Measurements from ENCODE around the gene NDC1.
"Not testable (repeated sequence)": the region's sequence is repeated elsewhere in the genome, so short reads cannot be mapped to it uniquely, and the experiment has no call there.

NDC1 gene

DNA sequence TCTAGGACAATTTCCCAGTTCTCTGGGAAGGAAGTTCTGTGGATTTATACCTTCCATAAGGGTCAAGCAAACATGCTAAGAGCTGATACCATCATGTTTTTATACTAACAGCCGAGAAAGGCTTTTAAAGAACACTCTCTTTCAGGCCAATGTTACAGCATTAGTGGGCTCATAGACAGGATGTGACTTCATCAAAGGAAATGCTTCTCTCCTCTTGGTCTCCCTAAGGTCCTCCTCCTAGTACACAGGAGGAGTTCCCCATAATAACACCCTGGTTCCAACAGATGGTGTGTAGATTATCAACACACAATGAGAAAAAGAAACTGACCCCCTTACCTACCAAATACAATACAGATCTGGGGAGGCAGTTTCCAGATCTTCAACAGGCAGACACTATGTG is 72.4 kb downstream of the NDC1 start:
- DNase-seq (ENCODE audit: low spot score), result peak; percentile 32

DNA sequence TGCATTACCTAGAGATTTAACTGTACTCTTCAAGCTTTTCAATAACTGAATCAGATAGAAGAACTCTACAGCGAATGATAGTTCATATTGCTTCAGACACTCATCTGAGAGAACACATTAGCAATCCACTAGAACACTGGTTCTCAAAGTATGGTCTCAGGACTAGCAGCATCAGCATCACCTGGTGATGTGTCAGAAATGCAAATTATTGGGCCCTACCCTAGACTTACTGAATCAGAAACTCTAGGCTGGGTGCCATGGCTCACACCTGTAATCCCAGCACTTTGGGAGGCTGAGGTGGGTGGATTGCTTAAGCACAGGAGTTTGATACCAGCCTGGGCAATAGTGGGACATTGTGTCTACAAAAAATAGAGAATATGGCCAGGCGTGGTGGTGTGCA is 74.2 kb downstream of the NDC1 start:
- DNase-seq (ENCODE audit: low spot score), result no peak

DNA sequence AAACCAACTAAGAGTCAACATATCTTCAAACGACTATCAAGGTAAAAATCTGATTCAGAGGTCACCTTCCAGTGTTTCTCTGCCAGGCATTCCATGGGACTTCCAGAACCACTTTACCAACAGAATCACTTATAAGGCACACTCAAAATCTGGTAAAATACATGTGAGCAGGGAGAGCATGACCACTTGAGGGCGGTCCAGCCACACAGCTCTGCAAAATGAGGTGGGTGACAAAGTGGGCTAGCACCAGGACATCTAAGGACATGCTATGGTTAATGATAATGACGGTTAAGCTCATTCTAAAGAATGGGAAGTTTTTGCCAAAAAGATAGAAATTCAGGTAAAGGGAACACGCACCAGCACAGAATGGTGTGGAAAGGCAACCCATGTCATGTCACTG is 74.6 kb downstream of the NDC1 start:
- no peak for DNase-seq (ENCODE audit: low spot score)

DNA sequence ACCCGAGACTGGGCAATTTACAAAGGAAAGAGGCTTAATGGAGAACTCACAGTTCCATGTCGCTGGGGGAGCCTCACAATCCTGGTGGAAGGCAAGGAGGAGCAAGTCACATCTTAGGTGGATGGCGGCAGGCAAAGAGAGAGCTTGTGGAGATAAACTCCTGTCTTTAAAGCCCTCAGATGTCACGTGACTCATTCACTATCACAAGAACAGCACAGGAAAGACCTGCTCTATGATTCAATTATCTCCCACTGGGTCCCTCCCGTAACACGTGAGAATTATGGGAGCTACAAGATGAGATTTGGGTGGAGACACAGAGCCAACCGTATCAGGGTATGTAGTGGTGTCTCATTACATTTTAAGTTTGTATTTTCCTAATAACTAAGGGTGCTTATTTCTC is 77.6 kb downstream of the NDC1 start:
- DNase-seq (ENCODE audit: low spot score), result not testable (repeated sequence)

DNA sequence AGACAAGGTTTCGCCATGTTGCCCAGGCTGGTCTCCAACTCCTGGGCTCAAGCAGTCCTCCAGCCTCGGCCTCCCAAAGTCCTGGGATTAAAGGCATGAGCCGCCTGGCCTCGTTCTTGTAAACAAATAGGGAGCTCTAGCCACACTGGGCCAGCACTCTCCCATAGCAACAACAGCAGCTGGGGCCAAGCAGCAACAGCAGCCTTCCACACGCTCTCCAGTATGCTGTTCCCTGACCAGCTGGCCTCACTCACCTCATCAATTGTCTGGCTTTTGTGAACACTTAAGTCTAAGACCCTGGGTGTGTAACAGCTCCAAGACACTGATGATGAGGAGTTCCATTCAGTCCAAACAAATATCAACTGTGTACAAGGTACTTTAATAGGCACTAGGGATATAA is 82.2 kb downstream of the NDC1 start:
- DNase-seq (ENCODE audit: low spot score), result no peak

DNA sequence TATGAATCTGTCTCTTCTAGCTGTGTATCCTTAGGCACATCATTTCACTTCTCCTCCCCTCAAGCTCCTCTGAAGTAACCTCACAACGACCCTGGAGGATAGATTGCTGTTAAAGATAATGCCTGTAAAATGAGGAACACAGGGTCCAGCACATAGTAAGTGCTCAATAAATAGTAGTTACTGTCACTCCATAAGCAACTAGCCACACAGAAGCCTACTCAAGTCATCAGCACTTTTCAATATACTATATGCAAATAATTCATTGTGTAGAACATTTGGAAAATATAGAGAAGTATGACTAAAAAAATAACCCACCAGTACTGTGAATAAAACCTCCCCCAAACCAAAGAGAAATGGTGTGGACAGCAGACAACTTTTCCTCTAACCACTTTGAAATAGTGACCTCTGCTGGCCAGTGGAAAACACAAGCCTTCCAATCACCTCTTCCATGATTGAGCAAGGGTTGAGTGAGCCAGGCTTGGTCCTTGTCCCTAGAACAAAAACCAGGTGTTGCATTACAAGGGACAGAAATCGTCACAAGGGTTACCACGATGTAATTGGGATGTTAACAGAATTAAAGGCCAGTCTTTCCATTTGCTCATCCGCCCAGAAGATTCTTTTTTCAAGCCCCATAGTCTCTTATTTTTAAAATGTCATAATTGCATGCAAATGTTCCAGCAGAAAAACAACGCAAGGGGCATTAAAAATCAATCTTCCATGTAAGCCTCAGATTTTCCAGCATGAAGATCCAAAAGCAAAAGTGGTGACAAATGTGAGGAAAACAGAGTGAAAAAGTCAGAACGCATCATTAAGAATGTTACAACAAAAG is 83.4 kb downstream of the NDC1 start:
- DNase-seq (ENCODE audit: low spot score), result peak; percentile 80

DNA sequence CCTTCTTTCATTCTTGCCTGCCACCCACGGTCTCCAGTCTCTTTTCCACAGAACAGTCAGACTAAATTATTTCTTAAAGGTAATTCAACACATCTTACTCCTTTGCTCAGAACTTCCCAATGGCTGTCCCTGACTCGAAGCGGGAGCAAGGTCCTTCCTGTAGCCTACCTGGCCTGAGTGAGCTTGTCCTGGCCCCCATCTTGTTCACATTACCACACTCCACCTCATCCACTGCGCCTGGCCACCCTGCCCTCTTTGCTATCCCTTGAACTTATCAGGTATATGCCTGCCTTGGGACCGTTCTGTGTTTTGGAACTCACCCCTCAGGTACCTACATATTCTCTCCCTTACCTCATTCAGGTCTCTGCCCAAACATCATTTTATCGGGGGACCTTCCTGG is 85.8 kb downstream of the NDC1 start:
- DNase-seq (ENCODE audit: low spot score), result no peak

DNA sequence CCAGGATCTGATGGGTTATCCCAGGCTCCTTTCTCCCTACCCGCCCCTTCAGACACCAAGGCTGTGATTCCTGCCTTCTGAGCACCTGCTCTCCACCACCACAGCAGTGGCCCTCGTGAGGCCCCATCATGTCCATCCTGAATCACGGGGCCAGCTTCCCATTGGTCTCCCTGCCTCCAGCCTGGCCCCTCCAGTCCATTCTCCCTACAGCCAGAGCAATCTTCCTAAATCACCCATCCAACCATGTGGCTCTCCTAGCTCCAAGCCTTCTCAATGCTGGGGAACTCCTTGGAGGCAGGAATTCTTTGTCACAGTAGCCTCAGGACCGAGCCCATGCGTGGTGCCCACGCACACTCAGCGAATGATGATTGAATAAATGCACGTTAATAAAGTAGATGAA is 90.3 kb downstream of the NDC1 start:
- DNase-seq (ENCODE audit: low spot score), result no peak

DNA sequence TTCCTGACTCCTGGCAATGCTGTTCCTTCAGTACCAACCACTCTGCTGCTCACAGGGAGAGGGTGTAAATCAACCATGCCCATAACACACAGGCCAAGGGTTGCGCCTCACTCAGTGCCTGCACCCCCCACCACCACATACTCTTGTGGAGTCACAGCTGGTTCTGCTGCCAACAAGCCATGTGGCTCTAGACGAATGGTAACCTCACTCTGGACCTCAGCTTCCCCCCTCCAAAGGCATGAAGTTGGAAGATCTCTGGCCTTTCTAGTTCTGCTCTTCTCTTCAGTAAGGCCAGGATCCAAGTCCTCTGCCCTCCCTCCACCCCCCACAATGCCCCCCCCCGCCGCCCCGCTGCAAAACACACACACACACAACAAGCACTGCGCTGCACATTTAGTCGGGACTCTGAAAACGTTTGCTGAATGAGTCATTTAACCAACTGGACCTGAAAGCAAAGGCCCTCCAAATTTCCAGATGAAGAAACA is 97.4 kb downstream of the NDC1 start:
- DNase-seq (ENCODE audit: low spot score), result no peak

DNA sequence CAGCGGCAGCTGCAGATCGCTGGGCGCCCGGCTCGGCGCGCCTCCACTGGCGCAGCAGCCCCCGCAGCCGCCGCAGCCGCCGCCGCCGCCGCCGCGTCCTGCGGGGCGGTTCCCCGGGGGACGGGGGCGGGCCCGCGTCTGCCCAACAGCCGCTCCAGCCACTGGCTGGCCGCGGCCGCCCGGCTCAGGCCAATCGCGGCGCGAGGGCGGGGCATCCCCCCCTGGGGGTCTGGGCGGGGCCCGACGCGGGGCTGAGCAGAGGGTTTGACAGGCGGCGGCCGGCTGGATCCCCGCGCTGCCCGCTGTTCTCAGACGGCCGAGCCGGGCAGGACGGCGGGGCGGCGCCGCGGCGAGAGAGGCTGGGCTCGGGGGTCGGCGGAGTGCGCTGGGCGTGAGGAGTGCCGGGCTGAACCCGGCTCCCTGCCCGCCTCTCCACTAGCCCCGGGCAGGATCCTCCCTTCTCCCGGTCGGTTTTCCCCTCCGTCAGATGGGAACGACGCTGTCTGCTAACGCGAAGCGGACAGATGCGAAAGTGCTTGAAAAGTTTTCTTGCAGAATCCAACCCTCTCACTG is 98.9 kb downstream of the NDC1 start, which contains the start of gene GLIS1:
Gene GLIS1 (minus strand): TSS at position 56 of the 573 bp plus-strand sequence. CDS start 1,100 bp downstream, outside the sequence.
- DNase-seq (ENCODE audit: low spot score), result peak; percentile 100

DNA sequence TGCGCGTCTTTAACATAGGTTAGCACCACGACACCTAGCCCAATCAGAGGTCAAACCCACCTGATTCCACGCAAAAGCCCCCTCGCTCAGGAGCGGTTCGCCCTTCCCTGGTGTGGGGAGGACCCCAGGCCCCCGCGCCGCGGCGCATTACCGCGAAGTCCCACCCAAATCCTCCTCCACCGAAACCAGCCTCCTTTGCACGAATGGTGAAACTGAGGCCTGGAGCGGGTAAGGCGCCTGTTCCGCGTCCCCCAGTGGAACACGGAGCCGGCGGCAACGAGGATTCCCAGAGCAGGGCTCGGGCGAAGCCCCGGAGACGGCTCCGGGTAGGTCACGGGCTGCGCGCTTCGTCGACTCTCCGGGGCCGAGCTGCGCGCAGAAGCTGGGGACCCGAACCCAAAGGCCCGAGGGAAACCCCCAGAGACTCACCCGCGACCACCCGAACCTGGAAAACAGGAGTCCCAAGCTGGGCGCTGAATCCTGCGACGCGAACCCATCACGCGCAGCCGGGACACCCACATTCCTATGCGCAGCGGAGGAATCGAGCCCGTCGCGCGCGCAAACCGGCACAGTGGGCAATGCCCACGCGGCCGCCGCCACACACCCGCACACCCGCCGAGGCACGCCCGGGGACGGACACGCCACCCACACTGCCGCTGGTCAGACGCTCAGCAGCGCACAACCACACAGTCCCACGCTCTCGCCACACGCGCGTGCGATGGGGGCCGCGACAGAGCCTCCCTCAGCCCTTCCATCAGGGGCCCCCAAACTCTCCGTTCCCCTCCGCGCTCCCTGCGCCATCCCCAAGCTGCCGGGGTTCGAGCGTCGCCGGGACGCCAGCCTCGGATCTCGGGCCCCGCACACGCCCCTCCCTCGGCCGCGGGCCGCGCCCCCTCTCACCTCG is 99.6 kb downstream of the NDC1 start:
- DNase-seq (ENCODE audit: low spot score), result peak; percentile 24

DNA sequence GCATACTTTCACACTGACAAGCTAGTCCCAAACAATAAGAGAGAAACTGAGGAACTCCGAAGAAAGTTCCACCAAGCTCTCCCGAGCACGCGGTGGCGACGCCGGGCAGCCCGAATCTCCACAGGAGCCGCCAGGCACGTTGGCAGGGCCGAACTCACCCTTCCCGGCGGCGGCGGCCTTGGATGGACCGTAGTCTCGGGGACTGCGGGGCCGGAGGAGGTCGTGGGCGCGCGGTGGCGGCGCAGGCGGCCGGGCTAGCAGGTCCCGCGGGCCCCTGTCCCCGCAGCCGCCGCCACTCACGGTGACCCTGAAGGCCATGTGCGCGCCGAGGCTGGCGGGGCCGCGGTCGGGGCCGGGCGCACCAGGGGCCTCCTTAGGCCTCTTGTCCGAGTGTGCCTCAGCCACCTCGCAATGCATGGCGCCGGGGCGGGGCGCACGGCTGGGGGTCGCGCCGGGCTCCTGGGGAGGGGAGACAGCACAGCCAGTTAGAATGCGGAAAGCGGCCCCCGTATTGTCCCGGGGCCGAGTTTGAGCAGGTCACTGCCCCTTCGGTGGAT is 100.4 kb downstream of the NDC1 start:
- no peak for DNase-seq (ENCODE audit: low spot score)

DNA sequence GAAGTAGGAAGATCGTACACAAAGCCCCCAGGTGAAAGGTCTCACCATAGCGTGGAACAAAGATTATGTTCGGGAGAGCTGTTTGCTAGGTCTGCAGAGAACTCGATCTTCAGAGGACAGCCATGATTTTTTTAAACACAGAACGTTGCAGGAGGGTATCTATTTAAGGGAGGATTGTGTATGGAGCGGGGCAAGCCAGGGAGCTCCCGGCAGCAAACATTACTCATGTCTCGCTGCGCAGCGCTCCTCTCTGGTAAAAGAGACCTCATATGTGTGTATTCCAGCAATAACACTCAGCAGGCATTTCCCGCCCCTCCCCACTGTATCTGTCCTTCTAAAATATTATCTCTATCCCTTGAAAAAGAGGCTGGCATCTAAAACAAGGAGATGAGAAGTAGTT is 101.8 kb downstream of the NDC1 start:
- no peak for DNase-seq (ENCODE audit: low spot score)

DNA sequence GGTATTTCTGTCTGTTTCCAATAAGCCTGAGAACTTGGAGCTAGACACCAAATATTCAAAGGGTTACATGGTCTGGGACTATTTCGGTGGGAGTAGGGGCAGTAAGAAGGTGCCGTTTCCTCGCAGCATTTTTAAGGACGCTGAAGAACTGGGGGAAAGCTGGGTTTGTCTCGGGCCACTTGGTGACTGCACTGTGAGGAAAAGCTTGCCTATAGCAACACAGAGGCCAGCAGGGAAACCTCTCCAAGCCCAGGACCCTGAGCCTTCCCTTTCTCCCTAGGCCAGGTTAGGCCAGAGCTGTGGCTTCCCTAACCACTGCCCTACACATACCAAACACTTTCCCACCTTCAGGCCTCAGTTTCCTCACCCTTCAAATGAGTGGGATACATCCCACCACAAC is 102.4 kb downstream of the NDC1 start:
- no peak for DNase-seq (ENCODE audit: low spot score)

DNA sequence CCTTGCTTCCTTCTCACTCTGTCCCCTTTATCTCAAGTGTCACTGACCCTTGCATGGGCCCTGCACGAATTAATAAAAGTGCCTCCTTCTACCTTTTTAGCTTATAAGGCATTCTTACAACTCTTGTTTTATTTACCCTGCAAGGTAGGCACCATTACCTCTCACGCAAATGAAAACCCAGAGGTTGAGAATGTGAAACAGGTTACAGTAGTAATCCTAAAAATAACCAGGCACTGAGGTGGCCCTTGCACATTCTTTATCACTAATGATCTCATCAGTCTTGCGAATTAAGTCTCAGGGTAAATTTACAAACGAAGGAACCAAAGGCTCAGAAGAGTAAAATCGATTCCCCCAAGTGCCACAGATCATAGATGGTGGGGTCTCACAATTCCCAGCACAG is 102.8 kb downstream of the NDC1 start:
- no peak for DNase-seq (ENCODE audit: low spot score)

DNA sequence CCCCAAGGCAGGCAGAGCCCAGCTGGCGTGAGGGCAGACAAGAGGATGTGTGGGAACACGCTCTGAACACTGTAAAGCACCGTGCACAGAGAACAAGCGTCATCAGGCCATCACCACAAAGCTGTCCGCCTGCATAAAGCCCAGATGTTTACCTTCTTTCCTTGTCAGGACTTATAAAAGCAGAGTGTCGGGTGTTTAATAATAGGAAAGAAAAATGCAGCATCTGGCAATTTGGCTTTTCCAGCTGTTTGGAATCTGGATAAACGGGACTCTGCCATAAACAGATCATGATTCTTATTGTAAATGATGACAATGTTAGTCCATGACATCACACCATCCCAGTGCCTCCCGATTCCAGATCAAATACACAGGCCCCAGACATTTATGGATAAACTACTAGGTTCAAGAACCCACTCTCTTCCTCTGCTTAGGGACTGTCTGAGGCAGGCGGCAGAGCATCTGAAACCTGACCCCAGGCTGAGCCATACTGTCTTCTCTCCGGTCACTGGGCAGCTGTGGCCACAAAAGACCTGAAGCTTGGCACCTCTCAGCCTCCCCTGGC is 103.4 kb downstream of the NDC1 start:
- no peak for DNase-seq (ENCODE audit: low spot score)

DNA sequence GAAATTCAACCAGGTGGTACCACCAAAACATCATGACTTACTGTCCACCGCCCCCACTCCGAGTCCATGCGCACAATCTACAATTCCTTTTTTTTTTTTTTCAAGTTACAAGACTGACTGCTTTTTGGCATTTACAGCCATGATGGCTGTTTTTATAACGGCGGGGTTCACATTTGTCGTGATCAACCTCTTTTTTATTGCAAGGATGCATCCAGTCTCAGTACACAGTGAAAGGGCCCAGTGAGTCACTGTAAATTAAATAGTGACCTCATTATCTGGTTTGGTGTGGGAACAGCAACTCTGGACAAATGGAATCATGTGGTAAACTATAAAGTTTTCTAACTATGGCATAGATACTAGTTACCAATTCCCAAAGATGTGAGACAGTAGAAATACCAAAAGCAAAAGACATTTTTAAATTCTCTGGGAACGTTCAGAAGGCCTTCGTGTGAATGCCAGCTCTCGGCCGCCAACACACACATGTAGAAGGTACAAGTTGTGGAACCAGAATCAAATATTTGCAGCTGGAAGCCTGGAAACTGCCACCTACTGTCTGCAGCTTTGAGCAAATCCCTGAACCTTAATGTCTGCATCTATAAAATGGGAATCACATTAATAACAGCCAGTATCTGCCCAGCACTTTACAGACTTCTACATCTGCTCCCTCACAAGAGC is 104.0 kb downstream of the NDC1 start:
- no peak for DNase-seq (ENCODE audit: low spot score)

DNA sequence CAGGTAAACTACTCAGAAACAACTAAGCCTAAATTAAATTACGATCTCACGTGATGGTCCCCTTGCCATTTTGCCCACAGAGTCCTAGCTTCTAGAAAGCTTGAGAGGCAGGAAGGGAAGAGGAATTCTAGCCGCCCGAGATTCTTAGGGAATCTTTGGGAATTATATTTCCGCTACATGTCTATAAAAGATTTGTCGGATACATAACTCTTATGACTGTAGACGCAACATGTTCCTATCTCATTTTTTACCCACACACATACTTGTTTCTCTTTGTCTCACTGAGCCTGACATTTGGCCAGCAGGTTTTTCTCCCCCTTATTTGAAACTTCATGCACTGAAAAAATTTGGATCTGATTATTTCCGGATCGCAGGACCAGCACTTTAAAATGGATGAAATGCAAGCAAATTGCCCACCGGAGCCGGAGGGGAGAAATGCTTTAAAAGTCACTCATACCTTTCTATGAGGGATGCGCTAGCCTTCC is 104.6 kb downstream of the NDC1 start:
- DNase-seq (ENCODE audit: low spot score), result no peak

DNA sequence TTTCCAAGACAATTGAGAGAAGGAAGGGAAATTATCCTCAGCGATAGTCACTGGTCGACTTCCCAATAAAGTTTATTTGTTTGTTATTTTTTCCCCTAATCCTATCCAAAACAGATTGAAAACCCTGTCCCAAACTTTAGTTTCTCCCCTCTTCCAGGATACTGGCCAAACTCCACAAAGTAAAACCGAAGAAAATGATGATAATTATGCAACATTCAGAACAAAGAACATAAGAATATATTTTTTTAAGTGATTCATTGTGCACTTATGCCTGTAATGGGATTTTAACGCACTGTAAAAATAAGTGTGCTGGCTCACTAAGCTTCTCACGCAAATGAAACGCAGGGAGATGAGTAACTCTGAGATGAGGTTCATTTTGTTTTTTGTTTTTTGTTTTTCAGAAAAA is 105.2 kb downstream of the NDC1 start:
- DNase-seq (ENCODE audit: low spot score), result peak; percentile 64

DNA sequence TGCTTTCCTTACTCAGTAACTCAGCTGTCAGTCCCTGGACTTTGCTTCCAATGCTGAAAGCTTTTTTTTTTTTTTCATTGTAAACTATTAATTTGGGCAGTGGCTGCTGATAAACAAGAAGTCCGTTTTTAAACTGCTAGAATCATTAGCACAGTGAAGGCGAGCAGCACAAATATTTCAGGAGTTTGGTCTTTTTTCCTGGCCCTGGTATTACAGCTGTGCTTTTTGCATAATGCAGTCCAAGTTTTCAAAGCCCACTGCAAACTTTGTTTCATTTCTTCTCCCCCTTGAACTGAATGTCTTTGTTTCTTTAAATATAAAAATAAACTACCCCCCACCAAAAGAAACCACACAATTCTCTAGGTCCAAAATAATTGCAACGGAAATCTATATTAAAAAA is 105.7 kb downstream of the NDC1 start:
- no peak for DNase-seq (ENCODE audit: low spot score)

DNA sequence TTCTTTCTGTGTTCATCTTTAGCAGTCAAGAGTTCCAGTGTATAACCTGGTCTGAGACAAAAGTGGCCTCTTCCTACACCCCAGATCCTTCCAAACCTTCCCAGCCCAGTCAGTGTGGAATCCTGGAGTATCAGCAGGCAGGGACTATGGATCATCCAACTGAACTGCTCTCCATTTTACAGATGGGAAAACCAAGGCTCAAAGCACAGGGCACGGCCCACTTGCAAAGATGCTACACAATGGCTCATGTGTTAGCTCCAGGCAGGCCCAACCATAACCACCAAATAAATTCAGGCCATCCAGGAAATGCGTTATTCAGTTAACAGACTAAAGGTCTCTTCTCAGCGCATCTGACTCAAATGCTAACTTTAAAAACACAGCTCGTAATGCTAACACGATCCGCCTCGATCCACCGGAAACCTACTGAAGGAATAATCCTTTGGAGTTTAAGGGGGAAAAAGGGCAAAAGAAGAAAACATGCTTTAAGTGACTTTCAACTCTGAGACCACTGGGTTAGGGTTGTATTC is 106.3 kb downstream of the NDC1 start:
- no peak for DNase-seq (ENCODE audit: low spot score)
